NCI-H446 treated with DMSO at 0.1 percent for 48 hours (cell line): Measurements from ENCODE around the gene KAT2A.

Source experiments
- DNase-seq: peaks from one replicate; lab custom pipeline; 2025; lab: John Stamatoyannopoulos, UW

KAT2A gene

DNA sequence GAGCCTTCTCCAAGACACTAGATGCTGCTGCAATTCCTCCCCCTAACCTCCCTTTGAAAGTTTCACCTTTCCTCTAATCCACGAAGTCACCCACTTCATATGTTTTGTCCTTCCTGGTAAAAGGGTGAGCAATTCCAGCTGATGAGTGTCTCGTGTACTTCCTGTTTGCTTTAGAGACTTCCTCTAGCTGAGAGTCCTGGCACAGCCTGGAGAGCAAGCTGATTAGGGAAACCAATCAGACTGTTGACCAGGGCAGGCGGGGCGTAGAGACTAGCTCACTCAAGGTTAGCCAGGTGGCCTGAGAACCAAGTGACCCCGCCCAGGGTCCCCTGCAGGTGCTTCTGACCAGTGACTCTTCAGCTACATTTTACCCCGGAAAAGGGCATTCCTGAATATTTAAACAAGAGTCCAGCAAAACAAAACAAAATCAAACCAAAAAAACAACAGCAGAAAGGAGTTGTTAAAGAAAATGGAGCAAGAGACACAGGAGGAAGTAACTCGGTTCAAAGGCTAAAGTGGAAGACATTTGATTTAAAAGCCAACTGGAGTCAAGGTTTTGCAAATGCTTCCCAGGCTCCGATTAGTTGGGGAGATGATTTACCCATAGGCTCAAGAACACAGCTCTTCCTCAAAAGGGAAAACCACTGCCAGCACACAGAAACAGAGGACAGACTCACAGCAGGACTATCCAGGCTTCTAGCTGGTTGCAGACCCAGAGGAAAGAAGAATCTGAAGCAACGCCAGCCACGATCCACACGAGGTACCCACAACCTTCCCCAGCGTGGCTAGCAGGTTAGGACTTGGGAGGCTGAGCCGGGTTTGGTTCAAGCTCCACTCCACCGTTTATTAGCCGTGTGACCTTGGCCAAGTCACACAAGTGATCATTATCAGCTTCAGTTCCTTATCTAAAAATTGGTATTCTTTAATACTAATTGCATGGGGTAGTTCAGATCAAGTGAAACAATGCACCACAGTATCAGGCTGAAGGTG lies 14.8 kb upstream of the KAT2A start:
- no peak for DNase-seq

DNA sequence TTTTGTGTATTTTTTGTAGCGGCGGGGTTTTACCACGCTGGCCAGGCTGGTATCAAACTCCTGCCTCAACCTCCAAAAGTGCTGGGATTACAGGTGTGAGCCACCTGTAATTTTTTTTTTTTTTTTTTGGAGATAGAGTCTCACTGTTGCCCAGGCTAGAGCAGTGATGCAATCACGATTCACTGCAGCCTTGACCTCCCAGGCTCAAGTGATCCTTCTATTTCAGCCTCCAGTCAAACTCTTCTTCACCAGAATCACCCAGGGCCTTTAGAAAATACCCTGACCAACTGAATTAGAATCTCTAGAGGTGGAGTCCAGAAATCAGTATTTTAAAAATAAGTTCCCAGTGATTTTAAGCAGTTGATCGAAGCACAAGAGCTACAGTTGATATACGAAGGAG lies 14.0 kb upstream of the KAT2A start:
- DNase-seq, result no peak

DNA sequence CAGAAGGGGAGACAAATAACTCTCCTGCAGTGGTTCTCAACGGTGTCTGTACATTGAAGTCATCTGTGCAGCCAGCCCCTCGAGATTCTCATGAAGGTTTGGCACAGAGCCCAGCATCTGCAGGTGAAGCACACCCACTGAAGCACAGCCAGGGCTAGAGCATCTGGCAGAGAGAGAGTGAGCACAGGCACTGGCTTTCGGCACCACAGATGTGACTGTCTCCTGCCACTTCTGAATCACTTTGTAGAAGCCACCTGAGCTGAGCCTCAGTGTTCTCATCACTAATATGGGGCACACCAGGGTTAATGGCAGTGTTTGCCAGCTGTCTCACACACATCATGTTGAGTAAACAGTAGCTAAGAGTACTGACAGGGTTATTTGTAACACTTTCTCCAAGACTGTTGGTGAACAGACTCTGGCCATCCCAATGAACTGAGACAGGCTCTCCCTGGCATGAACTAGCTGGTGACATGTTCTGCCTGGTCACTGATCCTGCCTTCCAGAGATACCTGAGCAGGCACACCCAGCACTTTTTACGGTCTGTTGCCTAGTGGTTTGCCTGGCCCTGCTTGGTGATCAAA lies 12.4 kb upstream of the KAT2A start:
- no peak for DNase-seq

GRCh38 chr17:42132941-42133340 lies 11.8 kb upstream of the KAT2A start:
- DNase-seq, result no peak

- DNase-seq, result no peak
Measured at GRCh38 chr17:42131981-42132432, 10.8 kb upstream of the KAT2A start.

DNA sequence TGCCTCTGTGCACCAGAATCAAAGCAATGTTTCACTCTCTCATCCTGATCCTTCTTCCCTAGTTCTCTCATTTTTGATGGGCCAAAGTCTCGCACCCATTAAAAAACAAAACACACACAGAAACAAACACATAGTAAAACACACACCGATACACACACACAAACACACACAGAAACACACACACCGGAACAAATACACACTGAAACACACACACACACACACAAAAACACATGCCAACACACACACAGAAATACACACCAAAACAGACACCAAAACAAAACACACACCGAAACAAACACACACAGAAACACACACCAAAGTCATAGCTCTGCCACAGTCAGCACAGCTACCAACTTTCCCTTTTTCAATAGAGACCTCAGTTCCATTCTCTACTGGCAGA lies 10.1 kb upstream of the KAT2A start:
- no peak for DNase-seq

- DNase-seq, result no peak
Measured at GRCh38 chr17:42130310-42130936, 9.3 kb upstream of the KAT2A start.

GRCh38 chr17:42129109-42129837 lies 8.1 kb upstream of the KAT2A start:
- no peak for DNase-seq

DNA sequence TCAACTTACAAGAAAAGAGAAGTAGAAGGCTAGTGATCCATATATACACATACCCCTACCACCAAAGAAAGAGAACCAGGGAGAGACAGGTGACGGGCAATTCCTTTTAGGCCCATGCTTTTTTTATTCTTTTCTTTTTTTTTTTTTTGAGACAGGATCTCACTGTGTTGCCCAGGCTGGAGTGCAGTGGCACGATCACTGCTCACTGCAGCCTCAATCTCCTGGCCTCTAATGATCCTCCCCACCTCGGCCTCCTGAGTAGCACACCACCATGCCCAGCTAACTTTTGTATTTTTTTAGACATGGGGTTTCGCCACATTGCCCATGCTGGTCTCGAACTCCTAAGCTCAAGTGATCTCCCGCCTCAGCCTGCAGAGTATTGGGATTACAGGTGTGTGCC lies 6.2 kb upstream of the KAT2A start:
- no peak for DNase-seq

GRCh38 chr17:42126836-42127235 lies 5.7 kb upstream of the KAT2A start:
- DNase-seq, result no peak

DNA sequence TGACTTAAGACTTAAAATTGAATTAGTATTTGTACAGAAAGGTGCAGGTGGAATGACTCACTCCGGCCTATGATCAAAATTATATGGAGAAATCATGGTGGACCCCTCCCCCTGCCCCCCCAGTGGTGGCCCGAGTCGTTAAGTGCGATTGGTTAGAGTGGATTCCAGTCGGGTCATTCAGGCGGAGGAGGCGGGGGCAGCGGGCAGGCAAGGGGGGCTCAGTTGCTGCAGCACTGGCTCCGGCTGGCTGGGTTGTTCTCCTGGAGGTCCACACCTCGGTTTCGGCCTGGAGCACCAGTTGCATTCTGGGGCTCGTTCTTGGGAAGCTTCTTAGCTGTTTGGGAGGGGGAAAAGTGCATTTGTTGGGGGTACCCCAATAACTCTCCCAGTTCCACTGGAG lies 4.4 kb upstream of the KAT2A start:
- DNase-seq, result no peak

DNA sequence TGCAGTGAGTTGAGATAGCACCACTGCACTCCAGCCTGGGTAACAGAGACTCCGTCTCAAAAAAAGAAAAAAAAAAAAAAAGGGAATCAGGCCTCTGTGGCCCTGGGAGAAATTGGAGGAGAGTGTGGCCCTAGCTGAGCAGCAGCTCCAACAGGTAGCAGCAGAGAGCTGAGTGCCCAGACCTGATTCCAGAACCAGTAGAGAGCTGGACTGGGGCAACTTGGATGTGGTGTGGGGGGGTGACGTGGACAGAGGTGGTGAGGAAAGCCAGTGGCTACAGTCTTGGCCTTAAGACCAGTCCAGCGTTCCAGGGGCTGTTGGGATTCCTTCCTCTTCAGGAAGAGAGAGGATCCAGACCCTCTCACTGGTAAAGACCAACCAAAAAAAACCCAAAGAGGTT lies 3.1 kb upstream of the KAT2A start:
- DNase-seq, result no peak

GRCh38 chr17:42122371-42123303 lies 1.5 kb upstream of the KAT2A start, which contains the start of gene HSPB9:
HSPB9 (plus strand) TSS chr17:42122804; CDS start chr17:42122851, 47 bp downstream.
- no peak for DNase-seq

DNA sequence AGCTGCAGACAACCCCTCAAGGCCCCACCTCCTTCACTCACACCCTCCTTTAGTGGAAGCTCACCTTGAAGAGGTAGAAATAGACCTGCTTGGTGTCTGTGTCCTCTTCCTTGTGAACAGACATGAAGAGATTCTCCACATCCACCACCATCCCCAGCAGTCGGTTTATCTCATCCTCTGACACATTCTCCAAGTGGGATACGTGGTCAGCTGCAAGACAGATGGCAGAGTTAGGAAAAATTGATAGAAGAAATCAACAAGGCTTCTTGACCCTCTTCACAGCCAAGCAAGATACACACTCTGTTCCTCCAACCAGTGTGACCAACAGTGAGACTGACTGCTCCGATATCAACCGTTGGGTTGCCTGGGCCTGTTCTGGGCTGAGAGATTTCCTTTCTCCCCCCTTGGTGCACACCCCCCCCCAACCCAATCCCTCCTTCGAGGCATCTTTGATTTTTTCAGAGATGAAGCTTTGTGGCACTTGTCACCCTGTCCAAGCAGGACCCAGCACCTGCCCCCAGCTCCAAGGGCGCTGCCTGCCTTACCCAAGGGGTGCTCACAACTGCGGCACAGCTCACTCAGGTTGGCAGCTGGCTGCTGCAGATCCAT lies 902 bp downstream of the KAT2A start:
- DNase-seq, result no peak

DNA sequence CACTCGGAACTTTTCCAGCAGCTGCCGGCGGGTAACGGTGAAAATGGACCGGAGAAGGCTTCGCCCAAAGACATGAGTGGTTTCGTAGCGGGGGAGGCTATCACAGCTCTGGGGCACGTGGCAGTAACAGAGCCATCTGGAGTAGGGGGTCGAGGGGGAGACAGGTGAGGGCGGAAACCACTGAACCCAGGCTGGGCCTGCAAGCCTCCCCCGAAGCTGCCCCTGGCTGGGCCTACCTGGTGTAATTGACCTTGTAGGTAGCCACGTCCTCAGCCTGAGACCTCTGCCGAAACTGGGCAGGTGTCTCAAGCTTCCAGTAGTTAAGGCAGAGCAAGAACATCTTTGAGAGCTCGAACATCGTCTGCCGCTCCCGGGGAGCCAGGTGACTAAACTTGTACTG lies 1.9 kb downstream of the KAT2A start:
- DNase-seq, result no peak

GRCh38 chr17:42118545-42118944 lies 2.6 kb downstream of the KAT2A start:
- no peak for DNase-seq

- no peak for DNase-seq
Measured at GRCh38 chr17:42118126-42118510, 3.0 kb downstream of the KAT2A start.

GRCh38 chr17:42117397-42118125 lies 3.6 kb downstream of the KAT2A start:
- no peak for DNase-seq

- peak; percentile 27 for DNase-seq
Measured at GRCh38 chr17:42116705-42117396, 4.3 kb downstream of the KAT2A start.
